ENCODE measurements around the gene HOMER1.

DNA sequence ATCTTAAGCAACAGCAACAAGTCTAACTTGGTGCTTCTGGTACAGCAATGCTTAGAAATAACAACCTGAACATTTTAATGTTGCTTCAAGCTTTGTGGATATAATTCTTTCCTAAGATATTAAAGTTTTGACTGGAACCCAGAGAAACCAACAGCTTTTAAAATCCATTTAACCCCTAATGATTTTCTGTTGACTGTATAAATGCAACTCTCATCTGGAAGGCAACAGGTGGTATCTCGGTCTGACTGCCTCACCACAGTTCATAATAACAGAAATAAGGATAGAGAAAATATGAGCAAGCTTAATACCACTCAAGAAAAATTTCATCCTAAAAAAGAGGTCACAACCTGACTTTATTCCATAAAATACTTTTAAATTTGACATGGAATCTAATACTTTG is 116.9 kb downstream of the HOMER1 start:
- TF ChIP-seq CTCF (IDR thresholded peaks at IDR 0.05) (no peak), POLR2A (IDR thresholded peaks at IDR 0.05) (no peak)
